Transverse colon (tissue), 4 donors: ENCODE measurements around the gene KLB.

Source experiments
- EP300 ChIP-seq: sonication (generic); formaldehyde crosslinking; IDR thresholded peaks from one replicate; pipeline ENCODE4 v1.6.1; 2017; ENCODE audit warnings: antibody characterized with exemption, low read depth
- POLR2A ChIP-seq: fragments of 450-650 bp; IDR thresholded peaks from one replicate; pipeline ENCODE4 v1.6.1; 2016; ENCODE audit warnings: antibody characterized with exemption, mild to moderate bottlenecking, moderate library complexity
- POLR2AphosphoS5 ChIP-seq, 3 donors: sonication (generic); formaldehyde crosslinking; IDR thresholded peaks; one replicate each; pipeline ENCODE4 v1.6.1; 2016; ENCODE audit warnings: antibody characterized with exemption in 3 of 3
- TF ChIP-seq, protein P1 (sequence below), 5 experiments: fragments of 200-600 bp in 3 of 5; fragments of 450-650 bp in 2 of 5; sonication (generic) in 3 of 5; IDR thresholded peaks; 1 replicate in 2 of 5; 2 replicates in 3 of 5; pipeline ENCODE4 v1.5.1; 2016 to 2017; ENCODE audit warnings: antibody characterized with exemption in 5 of 5, inconsistent platforms in 3 of 5, mild to moderate bottlenecking in 2 of 5, moderate library complexity in 1 of 5

GRCh38 chr4:39410415-39410814 is 3.7 kb downstream of the KLB start:
- TF ChIP-seq, protein P1, sequence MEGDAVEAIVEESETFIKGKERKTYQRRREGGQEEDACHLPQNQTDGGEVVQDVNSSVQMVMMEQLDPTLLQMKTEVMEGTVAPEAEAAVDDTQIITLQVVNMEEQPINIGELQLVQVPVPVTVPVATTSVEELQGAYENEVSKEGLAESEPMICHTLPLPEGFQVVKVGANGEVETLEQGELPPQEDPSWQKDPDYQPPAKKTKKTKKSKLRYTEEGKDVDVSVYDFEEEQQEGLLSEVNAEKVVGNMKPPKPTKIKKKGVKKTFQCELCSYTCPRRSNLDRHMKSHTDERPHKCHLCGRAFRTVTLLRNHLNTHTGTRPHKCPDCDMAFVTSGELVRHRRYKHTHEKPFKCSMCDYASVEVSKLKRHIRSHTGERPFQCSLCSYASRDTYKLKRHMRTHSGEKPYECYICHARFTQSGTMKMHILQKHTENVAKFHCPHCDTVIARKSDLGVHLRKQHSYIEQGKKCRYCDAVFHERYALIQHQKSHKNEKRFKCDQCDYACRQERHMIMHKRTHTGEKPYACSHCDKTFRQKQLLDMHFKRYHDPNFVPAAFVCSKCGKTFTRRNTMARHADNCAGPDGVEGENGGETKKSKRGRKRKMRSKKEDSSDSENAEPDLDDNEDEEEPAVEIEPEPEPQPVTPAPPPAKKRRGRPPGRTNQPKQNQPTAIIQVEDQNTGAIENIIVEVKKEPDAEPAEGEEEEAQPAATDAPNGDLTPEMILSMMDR (IDR thresholded peaks at IDR 0.05): no peak
- no peak for TF ChIP-seq POLR2AphosphoS5 (IDR thresholded peaks at IDR 0.05)
- no peak for TF ChIP-seq POLR2A
- no peak for TF ChIP-seq EP300
